ENCODE measurements around the gene CHI3L2. TPM values are rescaled to one million over a fixed set of nuclear protein-coding genes. Genes with fewer than 3 reads are reported as not detected.

The CHI3L2 gene
- polyA plus RNA-seq, 2 of the 4 experiments (the other 2 are of a cell fraction) = 0.23 to 0.43 TPM

DNA sequence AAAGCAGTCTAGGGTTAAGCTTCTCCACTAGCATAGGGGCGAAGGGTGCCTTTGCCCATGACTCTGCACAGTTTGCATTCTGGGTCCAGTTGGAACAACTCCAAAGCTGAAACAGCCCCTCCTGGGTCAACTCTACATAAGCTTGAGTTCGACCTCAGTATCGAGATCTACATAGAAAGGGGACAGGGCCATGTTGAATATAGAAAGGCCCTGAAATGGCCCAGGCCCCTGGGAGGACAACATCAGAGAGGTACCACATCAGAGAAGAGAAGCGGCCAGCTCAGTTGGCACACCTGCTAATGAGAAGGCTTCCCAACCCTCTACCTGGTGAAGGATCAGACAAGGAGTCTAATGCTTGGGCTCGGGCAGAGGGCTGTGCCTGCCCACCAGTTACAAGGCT is 28.7 kb upstream of the CHI3L2 start:
- DNase-seq (ENCODE audit: low read depth in 1 of 2, low spot score in 1 of 2) (no peak), ATAC-seq (no peak), FAIRE-seq (no peak)
- Histone ChIP-seq H3K4me2 (no peak overlapping the region), H3K9me3 (no peaks in the 10 kb centered on the region), H3K27ac (no peak overlapping the region), H3K4me3 (no peak overlapping the region), H3K4me1 (no peaks in the 10 kb centered on the region)
- TF ChIP-seq FOSL2 (IDR thresholded peaks at IDR 0.05) (no peak), FOSL2 (CRISPR knock-in tag; IDR thresholded peaks at IDR 0.05) (no peak), ZNF302 (CRISPR knock-in tag; IDR thresholded peaks at IDR 0.05) (no peak), ZSCAN20 (CRISPR knock-in tag; IDR thresholded peaks at IDR 0.05) (no peak), TP53 (CRISPR knock-in tag; IDR thresholded peaks at IDR 0.05) (no peak), NPAS2 (CRISPR knock-in tag; IDR thresholded peaks at IDR 0.05; ENCODE audit: borderline replicate concordance) (no peak), HOXA7 (CRISPR knock-in tag; IDR thresholded peaks at IDR 0.05) (no peak), FOXS1 (CRISPR knock-in tag; IDR thresholded peaks at IDR 0.05) (no peak), JUNB (IDR thresholded peaks at IDR 0.05) (no peak), RARB (CRISPR knock-in tag; IDR thresholded peaks at IDR 0.05) (no peak)
- TF ChIP-seq, protein P1, sequence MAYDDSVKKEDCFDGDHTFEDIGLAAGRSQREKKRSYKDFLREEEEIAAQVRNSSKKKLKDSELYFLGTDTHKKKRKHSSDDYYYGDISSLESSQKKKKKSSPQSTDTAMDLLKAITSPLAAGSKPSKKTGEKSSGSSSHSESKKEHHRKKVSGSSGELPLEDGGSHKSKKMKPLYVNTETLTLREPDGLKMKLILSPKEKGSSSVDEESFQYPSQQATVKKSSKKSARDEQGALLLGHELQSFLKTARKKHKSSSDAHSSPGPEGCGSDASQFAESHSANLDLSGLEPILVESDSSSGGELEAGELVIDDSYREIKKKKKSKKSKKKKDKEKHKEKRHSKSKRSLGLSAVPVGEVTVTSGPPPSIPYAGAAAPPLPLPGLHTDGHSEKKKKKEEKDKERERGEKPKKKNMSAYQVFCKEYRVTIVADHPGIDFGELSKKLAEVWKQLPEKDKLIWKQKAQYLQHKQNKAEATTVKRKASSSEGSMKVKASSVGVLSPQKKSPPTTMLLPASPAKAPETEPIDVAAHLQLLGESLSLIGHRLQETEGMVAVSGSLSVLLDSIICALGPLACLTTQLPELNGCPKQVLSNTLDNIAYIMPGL (CRISPR knock-in tag; IDR thresholded peaks at IDR 0.05; ENCODE audit: borderline replicate concordance) = no peak
- TF ChIP-seq, protein P2, sequence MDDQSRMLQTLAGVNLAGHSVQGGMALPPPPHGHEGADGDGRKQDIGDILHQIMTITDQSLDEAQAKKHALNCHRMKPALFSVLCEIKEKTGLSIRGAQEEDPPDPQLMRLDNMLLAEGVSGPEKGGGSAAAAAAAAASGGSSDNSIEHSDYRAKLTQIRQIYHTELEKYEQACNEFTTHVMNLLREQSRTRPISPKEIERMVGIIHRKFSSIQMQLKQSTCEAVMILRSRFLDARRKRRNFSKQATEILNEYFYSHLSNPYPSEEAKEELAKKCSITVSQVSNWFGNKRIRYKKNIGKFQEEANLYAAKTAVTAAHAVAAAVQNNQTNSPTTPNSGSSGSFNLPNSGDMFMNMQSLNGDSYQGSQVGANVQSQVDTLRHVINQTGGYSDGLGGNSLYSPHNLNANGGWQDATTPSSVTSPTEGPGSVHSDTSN (IDR thresholded peaks at IDR 0.05) = no peak
- TF ChIP-seq, protein P3, sequence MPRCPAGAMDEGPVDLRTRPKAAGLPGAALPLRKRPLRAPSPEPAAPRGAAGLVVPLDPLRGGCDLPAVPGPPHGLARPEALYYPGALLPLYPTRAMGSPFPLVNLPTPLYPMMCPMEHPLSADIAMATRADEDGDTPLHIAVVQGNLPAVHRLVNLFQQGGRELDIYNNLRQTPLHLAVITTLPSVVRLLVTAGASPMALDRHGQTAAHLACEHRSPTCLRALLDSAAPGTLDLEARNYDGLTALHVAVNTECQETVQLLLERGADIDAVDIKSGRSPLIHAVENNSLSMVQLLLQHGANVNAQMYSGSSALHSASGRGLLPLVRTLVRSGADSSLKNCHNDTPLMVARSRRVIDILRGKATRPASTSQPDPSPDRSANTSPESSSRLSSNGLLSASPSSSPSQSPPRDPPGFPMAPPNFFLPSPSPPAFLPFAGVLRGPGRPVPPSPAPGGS (IDR thresholded peaks at IDR 0.05) = no peak
- TF ChIP-seq, protein P4, sequence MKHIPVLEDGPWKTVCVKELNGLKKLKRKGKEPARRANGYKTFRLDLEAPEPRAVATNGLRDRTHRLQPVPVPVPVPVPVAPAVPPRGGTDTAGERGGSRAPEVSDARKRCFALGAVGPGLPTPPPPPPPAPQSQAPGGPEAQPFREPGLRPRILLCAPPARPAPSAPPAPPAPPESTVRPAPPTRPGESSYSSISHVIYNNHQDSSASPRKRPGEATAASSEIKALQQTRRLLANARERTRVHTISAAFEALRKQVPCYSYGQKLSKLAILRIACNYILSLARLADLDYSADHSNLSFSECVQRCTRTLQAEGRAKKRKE (CRISPR knock-in tag; IDR thresholded peaks at IDR 0.05; ENCODE audit: low read depth) = no peak
- TF ChIP-seq, protein P5, sequence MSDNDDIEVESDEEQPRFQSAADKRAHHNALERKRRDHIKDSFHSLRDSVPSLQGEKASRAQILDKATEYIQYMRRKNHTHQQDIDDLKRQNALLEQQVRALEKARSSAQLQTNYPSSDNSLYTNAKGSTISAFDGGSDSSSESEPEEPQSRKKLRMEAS (IDR thresholded peaks at IDR 0.05) = no peak
- ChIA-PET POLR2A (no interaction called here), CTCF (interaction anchor here (1.2 to 3.1 kb wide), 4 partner anchors 22 to 201 kb away, joined by 3 to 7 read pairs (median 4); no protein-coding TSS in a partner anchor)
- 83% methylated on average over 5 of the region's 5 CpGs for WGBS (ENCODE audit: missing lambda C conversion rate)

DNA sequence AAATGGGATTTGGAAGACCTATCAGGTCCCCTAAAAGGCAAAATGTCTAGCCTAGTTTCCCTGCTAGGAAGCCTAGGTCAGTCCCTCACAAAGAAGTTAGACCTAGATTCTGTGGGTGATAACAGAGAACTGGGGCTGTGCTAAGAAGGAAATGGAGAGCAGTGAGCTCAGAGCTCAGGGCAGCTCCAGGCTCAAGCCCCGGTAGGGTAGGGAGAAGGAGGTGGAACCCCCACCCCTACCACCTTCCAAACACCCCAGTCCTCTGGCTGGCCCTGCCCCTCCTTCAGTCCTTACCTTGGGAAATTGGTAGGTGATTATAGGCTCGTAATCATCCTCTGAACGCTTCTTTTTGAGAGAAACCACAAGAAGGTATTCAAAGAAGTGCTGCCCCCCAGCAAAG is 28.2 kb upstream of the CHI3L2 start:
- Histone ChIP-seq H3K27ac (no peak overlapping the region), H3K4me2 (no peak overlapping the region), H3K4me1 (no peaks in the 10 kb centered on the region), H3K4me3 (no peak overlapping the region), H3K9me3 (no peaks in the 10 kb centered on the region)
- no peak for FAIRE-seq
- POLR2A ChIA-PET = no interaction called here
- 84% methylated on average over 3 of the region's 3 CpGs for WGBS (ENCODE audit: missing lambda C conversion rate)
- no peak for ATAC-seq
- CTCF ChIA-PET = interaction anchor here (1.2 to 3.1 kb wide), 3 partner anchors 21 to 200 kb away, joined by 3 to 7 read pairs (median 5); no protein-coding TSS in a partner anchor
- TF ChIP-seq KDM5A (IDR thresholded peaks at IDR 0.05) (no peak), CHD4 (IDR thresholded peaks at IDR 0.05; ENCODE audit: borderline replicate concordance) (no peak), CEBPB (IDR thresholded peaks at IDR 0.05) (no peak), MAZ (IDR thresholded peaks at IDR 0.05; ENCODE audit: borderline replicate concordance, low read depth, low read length) (no peak), HOXB5 (CRISPR knock-in tag; IDR thresholded peaks at IDR 0.05) (no peak), SREBF2 (IDR thresholded peaks at IDR 0.05) (no peak), MYC (IDR thresholded peaks at IDR 0.05; ENCODE audit: borderline replicate concordance, low read length) (no peak), SMC3 (IDR thresholded peaks at IDR 0.05) (no peak), GATA3 (IDR thresholded peaks at IDR 0.05; ENCODE audit: borderline replicate concordance) (no peak), CHD2 (IDR thresholded peaks at IDR 0.05; ENCODE audit: low read length, partially characterized antibody) (no peak), HOXB13 (CRISPR knock-in tag; IDR thresholded peaks at IDR 0.05; ENCODE audit: low read depth) (no peak), ZNF302 (CRISPR knock-in tag; IDR thresholded peaks at IDR 0.05) (no peak), NPAS2 (CRISPR knock-in tag; IDR thresholded peaks at IDR 0.05; ENCODE audit: borderline replicate concordance) (no peak), FOSL2 (IDR thresholded peaks at IDR 0.05) (no peak), FOSL2 (CRISPR knock-in tag; IDR thresholded peaks at IDR 0.05) (no peak), POLR2AphosphoS2 (conservative IDR thresholded peaks at IDR 0.05; ENCODE audit: low read length) (no peak)
- TF ChIP-seq, protein P6, sequence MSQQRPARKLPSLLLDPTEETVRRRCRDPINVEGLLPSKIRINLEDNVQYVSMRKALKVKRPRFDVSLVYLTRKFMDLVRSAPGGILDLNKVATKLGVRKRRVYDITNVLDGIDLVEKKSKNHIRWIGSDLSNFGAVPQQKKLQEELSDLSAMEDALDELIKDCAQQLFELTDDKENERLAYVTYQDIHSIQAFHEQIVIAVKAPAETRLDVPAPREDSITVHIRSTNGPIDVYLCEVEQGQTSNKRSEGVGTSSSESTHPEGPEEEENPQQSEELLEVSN (IDR thresholded peaks at IDR 0.05; ENCODE audit: borderline replicate concordance, low read depth) = no peak
- TF ChIP-seq, protein P2 (IDR thresholded peaks at IDR 0.05) = no peak
- no peak for DNase-seq (ENCODE audit: low read depth in 1 of 2, low spot score in 1 of 2)

Data from A549 (cell line).